Astrocyte (in vitro differentiated cells and primary cell): ENCODE results near the gene NINJ1.

Experiments used
- EZH2 ChIP-seq: IDR thresholded peaks from 2 replicates; pipeline ENCODE4 v1.6.1; 2012; ENCODE audit warnings: mild to moderate bottlenecking, low read length, inconsistent platforms; ENCODE audit not compliant: insufficient read depth
- TF ChIP-seq, protein P1 (sequence below): IDR thresholded peaks from 2 replicates; pipeline ENCODE4 v1.5.1; 2011; ENCODE audit warnings: low read depth, mild to moderate bottlenecking, inconsistent platforms, low read length, moderate library complexity; ENCODE audit not compliant: insufficient read depth

DNA sequence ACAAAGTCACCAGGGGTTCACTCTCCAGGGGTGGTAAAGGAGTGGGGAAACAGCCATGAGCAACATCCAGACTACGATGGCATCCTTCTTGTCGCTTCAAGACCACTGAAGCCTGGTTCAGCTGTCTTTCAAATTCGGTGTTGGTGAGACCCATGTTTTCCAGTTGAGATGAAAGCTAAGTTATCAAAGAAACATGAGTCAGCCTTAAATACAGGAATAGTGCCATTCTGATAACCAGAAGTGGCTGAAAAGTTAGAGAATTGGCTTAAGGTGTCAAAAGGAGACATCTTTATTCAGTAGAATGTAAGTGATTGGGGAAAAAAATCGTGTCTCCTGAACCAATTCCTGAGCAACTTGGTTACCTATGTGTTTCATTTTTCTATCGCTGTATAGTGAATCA, 45.0 kb downstream of the NINJ1 start:
- TF ChIP-seq, protein P1, sequence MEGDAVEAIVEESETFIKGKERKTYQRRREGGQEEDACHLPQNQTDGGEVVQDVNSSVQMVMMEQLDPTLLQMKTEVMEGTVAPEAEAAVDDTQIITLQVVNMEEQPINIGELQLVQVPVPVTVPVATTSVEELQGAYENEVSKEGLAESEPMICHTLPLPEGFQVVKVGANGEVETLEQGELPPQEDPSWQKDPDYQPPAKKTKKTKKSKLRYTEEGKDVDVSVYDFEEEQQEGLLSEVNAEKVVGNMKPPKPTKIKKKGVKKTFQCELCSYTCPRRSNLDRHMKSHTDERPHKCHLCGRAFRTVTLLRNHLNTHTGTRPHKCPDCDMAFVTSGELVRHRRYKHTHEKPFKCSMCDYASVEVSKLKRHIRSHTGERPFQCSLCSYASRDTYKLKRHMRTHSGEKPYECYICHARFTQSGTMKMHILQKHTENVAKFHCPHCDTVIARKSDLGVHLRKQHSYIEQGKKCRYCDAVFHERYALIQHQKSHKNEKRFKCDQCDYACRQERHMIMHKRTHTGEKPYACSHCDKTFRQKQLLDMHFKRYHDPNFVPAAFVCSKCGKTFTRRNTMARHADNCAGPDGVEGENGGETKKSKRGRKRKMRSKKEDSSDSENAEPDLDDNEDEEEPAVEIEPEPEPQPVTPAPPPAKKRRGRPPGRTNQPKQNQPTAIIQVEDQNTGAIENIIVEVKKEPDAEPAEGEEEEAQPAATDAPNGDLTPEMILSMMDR: no peak
- TF ChIP-seq EZH2: no peak
